Retinal pigment epithelial cell (primary cell): ENCODE data around the gene CLEC5A.

Experiments
- DNase-seq: peaks from one replicate; pipeline ENCODE4 v3.0.0-alpha.2; 2010; ENCODE audit warnings: low read depth
- H3K4me3 ChIP-seq: 2 replicates; pipeline ENCODE4 v1.5.1; 2011; ENCODE audit warnings: mild to moderate bottlenecking, low read length, control low read depth, moderate library complexity
- CTCF ChIP-seq: conservative IDR thresholded peaks from 2 replicates; pipeline ENCODE4 v1.5.1; 2011; ENCODE audit warnings: low read depth, low read length, control low read depth, inconsistent platforms

Gene CLEC5A

GRCh38 chr7:141973673-141974072 lies 26.9 kb upstream of the CLEC5A start, which contains the start of gene TAS2R38:
Gene TAS2R38, minus strand, starts transcription at chr7:141973773. Its CDS starts 84 bp downstream, at chr7:141973689.
- no peak for TF ChIP-seq CTCF
- H3K4me3 ChIP-seq: no peak within 1 kb of the TSS
- no peak for DNase-seq

GRCh38 chr7:141960687-141961422 lies 14.1 kb upstream of the CLEC5A start:
- no peak for DNase-seq
- no peak overlapping the region for H3K4me3 ChIP-seq

GRCh38 chr7:141956084-141956483 lies 9.3 kb upstream of the CLEC5A start:
- DNase-seq: no peak
- TF ChIP-seq CTCF: no peak
- H3K4me3 ChIP-seq: no peak overlapping the region

More at GRCh38 chr7:141960687-141961422, 14.1 kb upstream of the CLEC5A start:
- TF ChIP-seq CTCF: no peak

- no peak for DNase-seq
- no peak for TF ChIP-seq CTCF
Measured at GRCh38 chr7:141954334-141954733, 7.6 kb upstream of the CLEC5A start.

GRCh38 chr7:141952461-141952860 lies 5.7 kb upstream of the CLEC5A start:
- no peak for TF ChIP-seq CTCF
- DNase-seq: no peak
- H3K4me3 ChIP-seq: no peak overlapping the region

More at GRCh38 chr7:141954334-141954733, 7.6 kb upstream of the CLEC5A start:
- H3K4me3 ChIP-seq: no peak overlapping the region

GRCh38 chr7:141950806-141951205 lies 4.0 kb upstream of the CLEC5A start:
- no peak for DNase-seq
- no peak overlapping the region for H3K4me3 ChIP-seq
- no peak for TF ChIP-seq CTCF

GRCh38 chr7:141949911-141950310 lies 3.1 kb upstream of the CLEC5A start:
- no peak for DNase-seq
- H3K4me3 ChIP-seq: no peak overlapping the region
- no peak for TF ChIP-seq CTCF
